ENCODE results near the gene ANK3. TPM values are rescaled to one million over a fixed set of nuclear protein-coding genes. Genes with fewer than 3 reads are reported as not detected.

The ANK3 gene
- total RNA-seq, 1 donor from 2014 or later = 87.6 TPM

DNA sequence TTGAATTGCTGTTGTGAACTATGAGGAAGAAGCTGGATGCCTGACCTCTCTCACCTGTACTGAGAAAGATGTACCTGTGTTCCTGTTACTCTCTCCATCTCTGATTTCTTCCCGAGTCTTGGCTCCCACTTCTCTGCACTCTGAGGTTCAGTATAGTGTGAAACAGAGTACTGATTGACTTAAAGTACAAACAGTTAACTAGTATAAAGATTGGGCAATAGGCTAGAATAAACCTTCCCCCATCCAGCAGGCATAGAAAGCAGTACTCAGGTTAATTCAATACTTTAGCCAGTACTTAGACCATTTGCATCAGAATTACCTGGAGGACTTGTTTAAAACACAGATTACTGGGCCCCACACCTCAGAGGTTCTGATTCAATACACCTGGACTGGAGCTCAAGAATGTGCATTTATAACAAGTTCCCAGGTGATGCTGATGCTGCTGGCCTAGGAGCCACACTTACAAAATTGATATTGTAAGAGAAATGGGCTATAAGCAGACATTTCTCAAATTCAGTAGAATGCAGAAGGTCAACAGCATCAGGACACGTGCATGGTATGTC lies 51.6 kb downstream of the ANK3 start:
- Mint-ChIP-seq H3K4me1 (ENCODE audit: low read depth) (peaks cover 4% of the 10 kb centered on the region), H3K36me3 (ENCODE audit: insufficient read depth) (no peaks in the 10 kb centered on the region), H3K27me3 (no peaks in the 10 kb centered on the region), H3K9me3 (ENCODE audit: low read depth) (no peaks in the 10 kb centered on the region), H3K4me3 (ENCODE audit: low read depth) (no peak overlapping the region), H3K27ac (no peak overlapping the region)
- no peak for DNase-seq (ENCODE audit: low spot score, unreplicated experiment)
- TF ChIP-seq, protein P1, sequence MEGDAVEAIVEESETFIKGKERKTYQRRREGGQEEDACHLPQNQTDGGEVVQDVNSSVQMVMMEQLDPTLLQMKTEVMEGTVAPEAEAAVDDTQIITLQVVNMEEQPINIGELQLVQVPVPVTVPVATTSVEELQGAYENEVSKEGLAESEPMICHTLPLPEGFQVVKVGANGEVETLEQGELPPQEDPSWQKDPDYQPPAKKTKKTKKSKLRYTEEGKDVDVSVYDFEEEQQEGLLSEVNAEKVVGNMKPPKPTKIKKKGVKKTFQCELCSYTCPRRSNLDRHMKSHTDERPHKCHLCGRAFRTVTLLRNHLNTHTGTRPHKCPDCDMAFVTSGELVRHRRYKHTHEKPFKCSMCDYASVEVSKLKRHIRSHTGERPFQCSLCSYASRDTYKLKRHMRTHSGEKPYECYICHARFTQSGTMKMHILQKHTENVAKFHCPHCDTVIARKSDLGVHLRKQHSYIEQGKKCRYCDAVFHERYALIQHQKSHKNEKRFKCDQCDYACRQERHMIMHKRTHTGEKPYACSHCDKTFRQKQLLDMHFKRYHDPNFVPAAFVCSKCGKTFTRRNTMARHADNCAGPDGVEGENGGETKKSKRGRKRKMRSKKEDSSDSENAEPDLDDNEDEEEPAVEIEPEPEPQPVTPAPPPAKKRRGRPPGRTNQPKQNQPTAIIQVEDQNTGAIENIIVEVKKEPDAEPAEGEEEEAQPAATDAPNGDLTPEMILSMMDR (IDR thresholded peaks at IDR 0.05; ENCODE audit: unreplicated experiment) = no peak

DNA sequence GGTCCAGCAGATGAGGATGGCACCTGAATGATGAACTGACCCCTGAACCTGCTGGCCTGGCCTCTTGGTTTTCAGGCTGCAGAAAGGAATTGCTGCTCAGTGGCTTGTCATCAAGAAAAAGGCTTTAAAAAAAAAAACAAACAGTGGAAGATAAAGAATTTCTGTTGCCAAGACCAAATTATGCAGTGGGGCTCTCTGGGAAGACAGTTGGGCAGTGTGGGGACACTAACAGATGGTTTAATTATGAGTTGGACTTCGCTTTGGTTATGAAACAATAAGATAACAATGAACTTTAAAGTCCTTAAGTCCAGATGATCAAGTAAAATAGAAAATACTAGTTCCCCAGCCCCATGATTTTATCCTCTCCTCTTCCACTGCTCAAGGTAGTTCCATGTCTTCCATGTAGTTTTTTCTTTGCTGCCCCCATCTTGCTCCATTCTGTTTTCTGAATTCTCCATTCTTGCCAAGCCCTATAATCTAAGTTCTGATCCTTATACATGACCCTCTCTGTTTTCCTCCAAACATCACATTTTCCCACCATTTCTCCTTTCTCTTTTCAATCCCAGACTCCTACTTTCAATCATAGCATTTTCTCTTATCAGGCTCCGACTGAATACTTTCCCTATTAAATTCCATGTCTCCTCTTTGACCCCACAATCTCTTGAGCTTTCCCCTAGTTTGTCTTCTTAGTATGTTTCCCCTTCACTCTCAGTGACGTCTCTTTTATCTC lies 52.6 kb downstream of the ANK3 start:
- Mint-ChIP-seq H3K36me3 (ENCODE audit: insufficient read depth) (no peaks in the 10 kb centered on the region), H3K27me3 (no peaks in the 10 kb centered on the region), H3K27ac (no peak overlapping the region), H3K9me3 (ENCODE audit: low read depth) (no peaks in the 10 kb centered on the region), H3K4me3 (ENCODE audit: low read depth) (no peak overlapping the region), H3K4me1 (ENCODE audit: low read depth) (peaks cover 4% of the 10 kb centered on the region)
- DNase-seq (ENCODE audit: low spot score, unreplicated experiment) = no peak
- TF ChIP-seq, protein P1 (IDR thresholded peaks at IDR 0.05; ENCODE audit: unreplicated experiment) = no peak

DNA sequence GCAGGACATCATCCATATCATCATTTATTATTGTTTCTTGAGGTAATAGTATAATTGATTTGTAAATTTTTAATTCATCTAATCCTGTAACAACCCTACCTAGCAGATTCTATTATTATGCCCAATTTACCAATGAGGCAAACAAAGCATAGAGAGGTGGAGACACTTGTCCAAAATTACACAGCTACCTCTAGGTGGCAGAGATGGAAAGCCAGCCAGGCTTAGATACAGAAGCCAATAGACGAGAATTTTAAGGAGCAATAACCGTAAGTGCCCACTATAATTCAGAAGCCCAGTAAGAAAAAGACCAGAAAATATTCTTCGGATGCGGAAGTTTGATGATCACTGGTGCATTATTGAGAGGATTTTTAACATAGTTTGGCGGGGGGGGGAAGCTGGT lies 54.0 kb downstream of the ANK3 start:
- no peaks in the 10 kb centered on the region for H3K27me3 Mint-ChIP-seq
- no peak for DNase-seq (ENCODE audit: low spot score, unreplicated experiment)
- no peaks in the 10 kb centered on the region for H3K36me3 Mint-ChIP-seq (ENCODE audit: insufficient read depth)
- no peak overlapping the region for H3K27ac Mint-ChIP-seq
- H3K4me1 Mint-ChIP-seq (ENCODE audit: low read depth) = peaks cover 4% of the 10 kb centered on the region
- H3K4me3 Mint-ChIP-seq (ENCODE audit: low read depth) = no peak overlapping the region
- no peaks in the 10 kb centered on the region for H3K9me3 Mint-ChIP-seq (ENCODE audit: low read depth)
- TF ChIP-seq, protein P1 (IDR thresholded peaks at IDR 0.05; ENCODE audit: unreplicated experiment) = no peak

DNA sequence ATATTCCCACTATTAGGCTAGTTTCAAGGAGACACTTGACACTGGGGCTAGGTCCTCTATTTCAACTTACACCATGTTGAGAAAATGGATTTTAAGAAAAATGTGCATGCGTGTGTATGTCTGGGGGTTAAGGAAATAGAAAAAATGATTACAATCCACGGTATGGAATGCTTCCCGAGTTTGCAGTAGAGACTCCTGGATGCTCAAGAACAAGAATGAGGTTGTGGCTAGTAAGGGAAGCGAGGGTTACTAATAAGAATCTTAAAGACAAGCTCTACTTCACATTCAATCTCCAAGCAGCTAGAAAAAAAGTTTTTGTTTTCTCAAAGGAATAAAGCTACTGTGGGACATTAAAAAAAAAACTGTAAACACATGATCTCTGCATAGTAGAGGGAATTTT lies 54.7 kb downstream of the ANK3 start:
- Mint-ChIP-seq H3K36me3 (ENCODE audit: insufficient read depth) (peaks cover 4% of the 10 kb centered on the region), H3K4me3 (ENCODE audit: low read depth) (no peak overlapping the region), H3K9me3 (ENCODE audit: low read depth) (peaks cover 5% of the 10 kb centered on the region), H3K27ac (no peak overlapping the region), H3K4me1 (ENCODE audit: low read depth) (peaks cover 4% of the 10 kb centered on the region), H3K27me3 (no peaks in the 10 kb centered on the region)
- DNase-seq (ENCODE audit: low spot score, unreplicated experiment) = no peak
- TF ChIP-seq, protein P1 (IDR thresholded peaks at IDR 0.05; ENCODE audit: unreplicated experiment) = no peak

DNA sequence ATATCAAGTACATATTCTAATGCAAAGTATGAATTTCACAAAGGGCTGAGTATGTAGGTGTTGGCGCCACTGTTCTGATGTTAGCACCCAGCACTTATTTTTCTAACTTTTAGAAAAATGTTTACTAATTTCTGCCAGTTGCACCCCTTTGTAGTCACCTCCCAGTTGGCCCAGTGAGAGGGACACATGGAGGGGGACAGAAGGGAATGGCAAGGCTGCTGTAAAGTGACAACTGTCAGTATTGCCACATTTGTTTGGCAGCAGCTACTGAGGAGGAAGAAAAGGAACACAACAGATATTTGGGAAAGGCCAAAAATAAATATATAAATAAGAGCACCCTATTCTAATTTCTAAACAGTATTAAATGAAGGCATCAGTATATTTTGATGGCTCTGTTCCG lies 57.3 kb downstream of the ANK3 start:
- TF ChIP-seq, protein P1 (IDR thresholded peaks at IDR 0.05; ENCODE audit: unreplicated experiment) = no peak
- Mint-ChIP-seq H3K4me3 (ENCODE audit: low read depth) (no peak overlapping the region), H3K27ac (no peak overlapping the region), H3K27me3 (no peaks in the 10 kb centered on the region), H3K36me3 (ENCODE audit: insufficient read depth) (peaks cover 6% of the 10 kb centered on the region), H3K9me3 (ENCODE audit: low read depth) (peaks cover 16% of the 10 kb centered on the region), H3K4me1 (ENCODE audit: low read depth) (peaks cover 3% of the 10 kb centered on the region)
- DNase-seq (ENCODE audit: low spot score, unreplicated experiment) = no peak
